K562 (cell line): ENCODE results near the gene SPDEF. TPM values are rescaled to one million over a fixed set of nuclear protein-coding genes. Genes with fewer than 3 reads are reported as not detected.

Source experiments
- BHLHE40 ChIP-seq: IDR thresholded peaks from 2 replicates; pipeline ENCODE4 v1.6.1; 2011; ENCODE audit warnings: low read length, improper control_type of control experiment
- CREM ChIP-seq: IDR thresholded peaks from 2 replicates; pipeline ENCODE4 v1.6.1; 2014; ENCODE audit warnings: antibody characterized with exemption, low read depth
- CTBP1 ChIP-seq: fragments of 450-650 bp; IDR thresholded peaks from 2 replicates; pipeline ENCODE4 v1.6.1; 2016; ENCODE audit warnings: borderline replicate concordance
- FOXP1 ChIP-seq: sonication (generic); formaldehyde crosslinking; IDR thresholded peaks from 2 replicates; pipeline ENCODE4 v1.8.0; 2022; ENCODE audit warnings: mild to moderate bottlenecking, missing genetic modification reagents
- GATA2 ChIP-seq: sonication (generic); formaldehyde crosslinking; IDR thresholded peaks from 2 replicates; pipeline ENCODE4 v1.4.0; 2020; ENCODE audit warnings: mild to moderate bottlenecking, missing genetic modification reagents
- GATAD2A ChIP-seq: fragments of 450-650 bp; IDR thresholded peaks from 2 replicates; pipeline ENCODE4 v1.6.1; 2017
- HDAC1 ChIP-seq, 2 experiments: fragments of 450-650 bp; IDR thresholded peaks; 2 replicates each; pipeline ENCODE4 v1.6.1; 2016 to 2017; ENCODE audit warnings: inconsistent platforms in 1 of 2, mild to moderate bottlenecking in 1 of 2, moderate library complexity in 1 of 2
- HNRNPLL ChIP-seq: fragments of 200-400 bp; formaldehyde crosslinking; IDR thresholded peaks from 2 replicates; pipeline ENCODE4 v1.6.1; 2017; ENCODE audit warnings: low read length, low read depth, mild to moderate bottlenecking; ENCODE audit not compliant: poor library complexity, severe bottlenecking
- JUN ChIP-seq, 2 experiments: sonication (generic) in 1 of 2; formaldehyde crosslinking in 1 of 2; IDR thresholded peaks; 2 replicates each; pipeline versions ENCODE4 v1.6.1 to v1.8.0; 2012 to 2022; ENCODE audit warnings: borderline replicate concordance in 2 of 2, mild to moderate bottlenecking in 2 of 2, improper control_type of control experiment in 1 of 2, low read depth in 1 of 2, low read length in 1 of 2, missing genetic modification reagents in 1 of 2
- JUND ChIP-seq, 2 experiments: IDR thresholded peaks; 2 replicates in 1 of 2; 3 replicates in 1 of 2; pipeline ENCODE4 v1.6.1; 2011; ENCODE audit warnings: borderline replicate concordance in 2 of 2, low read depth in 2 of 2, low read length in 2 of 2, improper control_type of control experiment in 1 of 2, missing biosample characterization in 1 of 2, missing genetic modification characterization in 1 of 2, missing genetic modification reagents in 1 of 2
- KDM1A ChIP-seq, 2 experiments: fragments of 450-650 bp; IDR thresholded peaks; 2 replicates each; pipeline ENCODE4 v1.6.1; 2016; ENCODE audit warnings: mild to moderate bottlenecking in 2 of 2
- MYNN ChIP-seq, 2 experiments: sonication (generic); formaldehyde crosslinking in 1 of 2; IDR thresholded peaks; 2 replicates each; pipeline versions ENCODE4 v1.5.0 to v1.6.1; 2016 to 2020; ENCODE audit warnings: antibody characterized with exemption in 1 of 2, missing genetic modification reagents in 1 of 2
- PHB ChIP-seq: fragments of 250-450 bp; sonication (Bioruptor Pico); IDR thresholded peaks from 2 replicates; pipeline ENCODE4 v1.5.0; 2021
- POLR2AphosphoS5 ChIP-seq: IDR thresholded peaks from 2 replicates; pipeline ENCODE4 v1.6.1; 2011; ENCODE audit warnings: mild to moderate bottlenecking, low read depth, low read length, moderate library complexity; ENCODE audit not compliant: control insufficient read depth, insufficient read depth
- RAD21 ChIP-seq, 2 experiments: fragments of 250-450 bp in 1 of 2; fragments of 450-650 bp in 1 of 2; sonication (Bioruptor Pico) in 1 of 2; formaldehyde crosslinking in 1 of 2; IDR thresholded peaks in 1 of 2; conservative IDR thresholded peaks in 1 of 2; 2 replicates each; pipeline versions ENCODE4 v1.4.0 to v1.8.0; 2020 to 2022; ENCODE audit warnings: mild to moderate bottlenecking in 2 of 2, moderate library complexity in 1 of 2
- RCOR1 ChIP-seq, 2 experiments: IDR thresholded peaks; 2 replicates each; pipeline ENCODE4 v1.6.1; 2012; ENCODE audit warnings: low read depth in 2 of 2, low read length in 2 of 2, borderline replicate concordance in 1 of 2, improper control_type of control experiment in 1 of 2
- SMARCA4 ChIP-seq: fragments of 450-650 bp; IDR thresholded peaks from 2 replicates; pipeline ENCODE4 v1.6.1; 2016
- SPI1 ChIP-seq: IDR thresholded peaks from 2 replicates; pipeline ENCODE4 v1.6.1; 2011; ENCODE audit warnings: low read depth, low read length, control low read depth, borderline replicate concordance
- TEAD4 ChIP-seq, 2 experiments: sonication (generic) in 1 of 2; formaldehyde crosslinking in 1 of 2; IDR thresholded peaks; 2 replicates each; pipeline versions ENCODE4 v1.6.1 to v1.8.0; 2012 to 2022; ENCODE audit warnings: borderline replicate concordance in 1 of 2, inconsistent platforms in 1 of 2, low read length in 1 of 2, mild to moderate bottlenecking in 1 of 2, missing genetic modification reagents in 1 of 2
- polyA plus RNA-seq, 8 experiments: library from polyadenylated mRNA; depleted of rRNA in 4 of 8; stranded (reverse) in 5 of 8; unstranded in 3 of 8; fragments of >200 nt; fragmentation: Nextera tagmentation in 2 of 8; fragmentation: Illumina TruSeq in 1 of 8; extraction: Ambion mirVana in 2 of 8; extraction: Trizol in 1 of 8; gene quantifications; 2 replicates each; pipeline versions ENCODE4 v1.2.1 to v1.2.3, GENCODE V29; 2011 to 2014; ENCODE audit warnings: inconsistent platforms in 1 of 8, missing spikeins in 1 of 8
- total RNA-seq, 7 experiments: library from RNA; depleted of rRNA in 6 of 7; stranded (reverse); fragments of >200 nt in 6 of 7; fragmentation: Illumina TruSeq in 2 of 7; extraction: Trizol in 2 of 7; gene quantifications; 2 replicates each; pipeline versions ENCODE4 v1.2.1 to v1.2.3, GENCODE V29; 2011 to 2021; ENCODE audit warnings: low replicate concordance in 1 of 7
- TF ChIP-seq, protein P1 (sequence below): fragments of 200-800 bp; sonication (Bioruptor generic); IDR thresholded peaks from 2 replicates; pipeline ENCODE4 v1.6.1; 2017; ENCODE audit warnings: missing genetic modification characterization, missing compliant biosample characterization
- TF ChIP-seq, protein P2 (sequence below): fragments of 250-450 bp; sonication (Bioruptor Pico); IDR thresholded peaks from 2 replicates; pipeline ENCODE4 v1.4.0; 2020; ENCODE audit warnings: mild to moderate bottlenecking, moderate library complexity, borderline replicate concordance

SPDEF gene
- total and polyA plus RNA-seq, 9 of the 15 experiments (the other 6 are each of a cell fraction or from before 2014, with no cell fraction given) = 0.04 to 0.12 (median 0.11) TPM; not detected in 5

- TF ChIP-seq, protein P1, sequence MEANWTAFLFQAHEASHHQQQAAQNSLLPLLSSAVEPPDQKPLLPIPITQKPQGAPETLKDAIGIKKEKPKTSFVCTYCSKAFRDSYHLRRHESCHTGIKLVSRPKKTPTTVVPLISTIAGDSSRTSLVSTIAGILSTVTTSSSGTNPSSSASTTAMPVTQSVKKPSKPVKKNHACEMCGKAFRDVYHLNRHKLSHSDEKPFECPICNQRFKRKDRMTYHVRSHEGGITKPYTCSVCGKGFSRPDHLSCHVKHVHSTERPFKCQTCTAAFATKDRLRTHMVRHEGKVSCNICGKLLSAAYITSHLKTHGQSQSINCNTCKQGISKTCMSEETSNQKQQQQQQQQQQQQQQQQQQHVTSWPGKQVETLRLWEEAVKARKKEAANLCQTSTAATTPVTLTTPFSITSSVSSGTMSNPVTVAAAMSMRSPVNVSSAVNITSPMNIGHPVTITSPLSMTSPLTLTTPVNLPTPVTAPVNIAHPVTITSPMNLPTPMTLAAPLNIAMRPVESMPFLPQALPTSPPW (CRISPR knock-in tag) = peak; percentile 88
- TF ChIP-seq BHLHE40 = peak; percentile 48; the same call in 1 of the 2 replicates
- TF ChIP-seq SMARCA4 = peak; percentile 71
- TF ChIP-seq HNRNPLL = no peak
- peak; percentile 42; the same call in 1 of the 2 replicates for TF ChIP-seq TEAD4 (IDR thresholded peaks at IDR 0.05; ENCODE audit: low read length)
- no peak for TF ChIP-seq TEAD4 (CRISPR knock-in tag; IDR thresholded peaks at IDR 0.05; ENCODE audit: borderline replicate concordance)
- peak; percentile 45 to 75 for TF ChIP-seq KDM1A (IDR thresholded peaks at IDR 0.05)
- TF ChIP-seq, protein P2, sequence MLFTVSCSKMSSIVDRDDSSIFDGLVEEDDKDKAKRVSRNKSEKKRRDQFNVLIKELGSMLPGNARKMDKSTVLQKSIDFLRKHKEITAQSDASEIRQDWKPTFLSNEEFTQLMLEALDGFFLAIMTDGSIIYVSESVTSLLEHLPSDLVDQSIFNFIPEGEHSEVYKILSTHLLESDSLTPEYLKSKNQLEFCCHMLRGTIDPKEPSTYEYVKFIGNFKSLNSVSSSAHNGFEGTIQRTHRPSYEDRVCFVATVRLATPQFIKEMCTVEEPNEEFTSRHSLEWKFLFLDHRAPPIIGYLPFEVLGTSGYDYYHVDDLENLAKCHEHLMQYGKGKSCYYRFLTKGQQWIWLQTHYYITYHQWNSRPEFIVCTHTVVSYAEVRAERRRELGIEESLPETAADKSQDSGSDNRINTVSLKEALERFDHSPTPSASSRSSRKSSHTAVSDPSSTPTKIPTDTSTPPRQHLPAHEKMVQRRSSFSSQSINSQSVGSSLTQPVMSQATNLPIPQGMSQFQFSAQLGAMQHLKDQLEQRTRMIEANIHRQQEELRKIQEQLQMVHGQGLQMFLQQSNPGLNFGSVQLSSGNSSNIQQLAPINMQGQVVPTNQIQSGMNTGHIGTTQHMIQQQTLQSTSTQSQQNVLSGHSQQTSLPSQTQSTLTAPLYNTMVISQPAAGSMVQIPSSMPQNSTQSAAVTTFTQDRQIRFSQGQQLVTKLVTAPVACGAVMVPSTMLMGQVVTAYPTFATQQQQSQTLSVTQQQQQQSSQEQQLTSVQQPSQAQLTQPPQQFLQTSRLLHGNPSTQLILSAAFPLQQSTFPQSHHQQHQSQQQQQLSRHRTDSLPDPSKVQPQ (CRISPR knock-in tag) = peak; percentile 52; the same call in 1 of the 2 replicates
- peak; percentile 95 for TF ChIP-seq GATA2 (CRISPR knock-in tag)
- peak; percentile 57 for TF ChIP-seq JUND (IDR thresholded peaks at IDR 0.05; ENCODE audit: borderline replicate concordance, low read depth, low read length)
- no peak; the same call in 2 of the 3 replicates for TF ChIP-seq JUND (tag; IDR thresholded peaks at IDR 0.05; ENCODE audit: borderline replicate concordance, low read depth, low read length)
- peak; percentile 57; the same call in 1 of the 2 replicates for TF ChIP-seq CREM
- peak; percentile 82 for TF ChIP-seq CTBP1
- TF ChIP-seq RCOR1 (IDR thresholded peaks at IDR 0.05; ENCODE audit: borderline replicate concordance in 1 of 2, low read depth in 2 of 2, low read length in 2 of 2) = peak; percentile 45 to 65
- TF ChIP-seq GATAD2A = 0 out of 2 replicates have a peak, but pooled peaks have one; percentile 27
- peak; percentile 58; the same call in 1 of the 2 replicates for TF ChIP-seq POLR2AphosphoS5
- TF ChIP-seq JUN (IDR thresholded peaks at IDR 0.05; ENCODE audit: borderline replicate concordance, low read depth, low read length) = 0 out of 2 replicates have a peak, but pooled peaks have one; percentile 37
- TF ChIP-seq JUN (CRISPR knock-in tag; IDR thresholded peaks at IDR 0.05; ENCODE audit: borderline replicate concordance) = no peak
- peak in 1 of 2 experiments; percentile 22; a peak in 1 of 4 replicates for TF ChIP-seq HDAC1 (IDR thresholded peaks at IDR 0.05)
- TF ChIP-seq RAD21 (CRISPR knock-in tag; conservative IDR thresholded peaks at IDR 0.05 in 1 of 2, IDR thresholded peaks at IDR 0.05 in 1 of 2) = peak; percentile 7 to 41; a peak in 1 of 4 replicates
- peak; percentile 67; the same call in 1 of the 2 replicates for TF ChIP-seq MYNN (IDR thresholded peaks at IDR 0.05)
- TF ChIP-seq MYNN (CRISPR knock-in tag; IDR thresholded peaks at IDR 0.05) = no peak
- no peak for TF ChIP-seq PHB (CRISPR knock-in tag)
- TF ChIP-seq SPI1 = 0 out of 2 replicates have a peak, but pooled peaks have one; percentile 10
- no peak for TF ChIP-seq FOXP1 (CRISPR knock-in tag)
These were observed 11.2 kb downstream of the SPDEF start (continued) for GRCh38 chr6:34544776-34545471.
